Calu3 (cell line): ENCODE results near the gene RASL10B. TPM values are rescaled to one million over a fixed set of nuclear protein-coding genes. Genes with fewer than 3 reads are reported as not detected.
A peak's percentile ranks its signal among the peaks of the same experiment; 100 is the strongest.

Experiments
- Bru-seq: library from RNA; stranded (reverse); fragments of 400-500 nt; gene quantifications from one replicate; lab custom pipeline; 2021; lab: Mats Ljungman, UMichigan
- BruChase-seq, 2 experiments: library from RNA; stranded (reverse); fragments of 400-500 nt; gene quantifications; one replicate each; lab custom pipeline; 2021; lab: Mats Ljungman, UMichigan
- BruUV-seq: library from RNA; stranded (reverse); fragments of 400-500 nt; replicated peaks from 2 replicates; lab custom pipeline; 2021; lab: Mats Ljungman, UMichigan
- CTCF ChIA-PET: fragments of 300-600 bp; sonication (Branson Sonifier 250); formaldehyde crosslinking; loops from one replicate; lab custom pipeline; 2022; ENCODE audit warnings: antibody characterized with exemption; lab: Charles Lee
- DNase-seq: peaks from one replicate; pipeline ENCODE4 v3.0.0; 2022
- H3K27ac Mint-ChIP-seq: one replicate; pipeline ENCODE4 v1.8.0; 2022; ENCODE audit warnings: mixed read lengths; ENCODE audit not compliant: unreplicated experiment
- H3K27me3 Mint-ChIP-seq: one replicate; pipeline ENCODE4 v1.8.0; 2022; ENCODE audit warnings: mixed read lengths; ENCODE audit not compliant: unreplicated experiment
- H3K36me3 Mint-ChIP-seq: one replicate; pipeline ENCODE4 v1.8.0; 2022; ENCODE audit warnings: mild to moderate bottlenecking, moderate library complexity, mixed read lengths; ENCODE audit not compliant: insufficient read depth, unreplicated experiment
- H3K4me1 Mint-ChIP-seq: one replicate; pipeline ENCODE4 v1.8.0; 2022; ENCODE audit warnings: mild to moderate bottlenecking, low read depth, mixed read lengths; ENCODE audit not compliant: unreplicated experiment
- H3K4me3 Mint-ChIP-seq: one replicate; pipeline ENCODE4 v1.8.0; 2022; ENCODE audit warnings: mild to moderate bottlenecking, low read depth, moderate library complexity, mixed read lengths; ENCODE audit not compliant: unreplicated experiment
- H3K9me3 Mint-ChIP-seq: one replicate; pipeline ENCODE4 v1.8.0; 2022; ENCODE audit warnings: low read depth, mixed read lengths; ENCODE audit not compliant: unreplicated experiment
- intact Hi-C: fragments of 100-400 bp; cut with micrococcal nuclease; formaldehyde crosslinking; loops from one replicate; pipeline ENCODE4 v1.10.0; 2022; ENCODE audit not compliant: unreplicated experiment
- long read RNA-seq: library from polyadenylated mRNA; stranded (forward); transcript quantifications from one replicate; pipeline ENCODE4 v2.0.0, GENCODE V29; 2022
- total RNA-seq: library from RNA; stranded (reverse); gene quantifications from 2 replicates; pipeline ENCODE4 v1.2.3, GENCODE V29; 2022
- TF ChIP-seq, protein P1 (sequence below): fragments of 200-600 bp; IDR thresholded peaks from one replicate; pipeline ENCODE4 v1.8.0; 2022; ENCODE audit warnings: antibody characterized with exemption; ENCODE audit not compliant: unreplicated experiment

The RASL10B gene, protein sequence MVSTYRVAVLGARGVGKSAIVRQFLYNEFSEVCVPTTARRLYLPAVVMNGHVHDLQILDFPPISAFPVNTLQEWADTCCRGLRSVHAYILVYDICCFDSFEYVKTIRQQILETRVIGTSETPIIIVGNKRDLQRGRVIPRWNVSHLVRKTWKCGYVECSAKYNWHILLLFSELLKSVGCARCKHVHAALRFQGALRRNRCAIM
- total RNA-seq (0.95 and 1.4 TPM in 2 replicates), Bru-seq, nascent RNA (percentile 35 among the genes with signal in this experiment), BruChase-seq, experiment 1, labeled RNA remaining after a 6-hour chase (percentile 28 among the genes with signal in this experiment), BruChase-seq, experiment 2, labeled RNA remaining after a 2-hour chase (percentile 18 among the genes with signal in this experiment)
- long read RNA-seq, result 0 reads

DNA sequence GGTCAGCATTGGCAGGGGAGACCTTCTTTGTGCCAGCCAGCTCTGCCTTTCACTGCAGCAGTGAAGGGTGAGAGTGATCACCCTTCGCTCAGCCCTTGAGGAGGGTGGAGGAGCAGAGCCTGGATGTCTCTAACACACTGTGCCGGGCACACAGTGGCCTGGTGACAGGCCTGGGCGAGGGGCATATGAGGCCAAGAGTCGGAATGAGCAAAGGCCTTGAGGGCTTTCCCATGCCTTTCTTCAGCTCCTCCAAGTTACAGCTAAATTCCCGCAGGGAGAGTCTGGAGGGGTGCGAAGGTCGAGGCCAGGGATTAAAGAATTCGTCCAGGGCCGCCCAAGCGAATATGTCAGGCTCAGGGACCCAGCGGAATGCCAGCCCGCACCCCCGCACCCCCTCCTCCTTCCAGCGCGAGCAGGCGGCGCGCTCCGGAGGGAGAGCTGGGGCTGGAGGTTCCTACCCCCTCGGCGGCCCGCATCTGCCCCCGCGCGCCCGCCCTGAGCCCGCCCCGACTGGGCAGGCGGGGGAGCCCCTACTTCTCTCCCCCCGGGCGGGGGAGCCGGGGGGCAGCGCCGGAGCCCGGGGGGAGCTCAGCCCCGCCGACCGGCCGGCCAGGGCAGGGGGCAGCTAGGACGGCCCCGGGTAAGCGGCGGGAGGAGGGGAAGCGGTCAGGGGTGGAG, at the start of gene RASL10B:
RASL10B (plus strand) TSS at position 401 of the 678 bp plus-strand sequence. CDS start 3,546 bp downstream, outside the sequence.
- Mint-ChIP-seq H3K27me3 (peaks cover 12% of the 10 kb centered on the region), H3K27ac (peak within 1 kb of the TSS; percentile 11), H3K4me1 (peaks cover 7% of the 10 kb centered on the region), H3K9me3 (no peaks in the 10 kb centered on the region), H3K4me3 (peak within 1 kb of the TSS; percentile 62), H3K36me3 (peaks cover 15% of the 10 kb centered on the region)
- BruUV-seq, result no TSS peak
- intact Hi-C loops, result no loop called here
- CTCF ChIA-PET, result interaction anchor here (0.6 to 1.4 kb wide), 2 partner anchors 16 to 21 kb away, joined by 3 to 4 read pairs; no protein-coding TSS in a partner anchor
- TF ChIP-seq, protein P1, sequence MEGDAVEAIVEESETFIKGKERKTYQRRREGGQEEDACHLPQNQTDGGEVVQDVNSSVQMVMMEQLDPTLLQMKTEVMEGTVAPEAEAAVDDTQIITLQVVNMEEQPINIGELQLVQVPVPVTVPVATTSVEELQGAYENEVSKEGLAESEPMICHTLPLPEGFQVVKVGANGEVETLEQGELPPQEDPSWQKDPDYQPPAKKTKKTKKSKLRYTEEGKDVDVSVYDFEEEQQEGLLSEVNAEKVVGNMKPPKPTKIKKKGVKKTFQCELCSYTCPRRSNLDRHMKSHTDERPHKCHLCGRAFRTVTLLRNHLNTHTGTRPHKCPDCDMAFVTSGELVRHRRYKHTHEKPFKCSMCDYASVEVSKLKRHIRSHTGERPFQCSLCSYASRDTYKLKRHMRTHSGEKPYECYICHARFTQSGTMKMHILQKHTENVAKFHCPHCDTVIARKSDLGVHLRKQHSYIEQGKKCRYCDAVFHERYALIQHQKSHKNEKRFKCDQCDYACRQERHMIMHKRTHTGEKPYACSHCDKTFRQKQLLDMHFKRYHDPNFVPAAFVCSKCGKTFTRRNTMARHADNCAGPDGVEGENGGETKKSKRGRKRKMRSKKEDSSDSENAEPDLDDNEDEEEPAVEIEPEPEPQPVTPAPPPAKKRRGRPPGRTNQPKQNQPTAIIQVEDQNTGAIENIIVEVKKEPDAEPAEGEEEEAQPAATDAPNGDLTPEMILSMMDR, result no peak
- DNase-seq, result peak; percentile 59

DNA sequence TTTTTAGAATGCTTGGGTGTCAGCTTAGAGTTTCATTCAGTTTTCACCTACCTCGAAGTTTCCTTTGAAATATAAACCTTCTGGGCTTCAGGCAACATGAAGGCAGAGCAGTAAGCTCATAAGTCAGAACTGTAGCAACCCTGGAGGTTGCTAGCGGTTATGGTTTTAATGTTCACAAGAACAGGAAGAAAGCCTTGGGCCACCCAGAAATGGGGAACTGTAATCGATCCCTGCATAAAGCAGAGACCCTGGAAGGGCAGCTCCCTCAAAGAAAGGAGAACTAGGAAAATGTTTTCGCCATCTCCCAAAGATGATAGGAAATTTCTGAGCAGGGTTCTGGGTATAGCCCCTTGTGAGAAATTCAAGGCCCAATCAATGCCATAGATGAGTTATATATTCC, 47.8 kb upstream of the RASL10B start:
- TF ChIP-seq, protein P1, result no peak
- CTCF ChIA-PET, result no interaction called here
- H3K27me3 Mint-ChIP-seq, result no peaks in the 10 kb centered on the region
- intact Hi-C loops, result no loop called here
- H3K36me3 Mint-ChIP-seq, result peaks cover 36% of the 10 kb centered on the region
- no peak for DNase-seq
- no peak overlapping the region for H3K4me3 Mint-ChIP-seq
- no peak overlapping the region for H3K27ac Mint-ChIP-seq
- H3K4me1 Mint-ChIP-seq, result no peaks in the 10 kb centered on the region
- no peaks in the 10 kb centered on the region for H3K9me3 Mint-ChIP-seq
- no TSS peak for BruUV-seq

- H3K4me1 Mint-ChIP-seq, result no peaks in the 10 kb centered on the region
- CTCF ChIA-PET, result no interaction called here
- no peak for DNase-seq
- H3K36me3 Mint-ChIP-seq, result peaks cover 34% of the 10 kb centered on the region
- no peaks in the 10 kb centered on the region for H3K9me3 Mint-ChIP-seq
- H3K4me3 Mint-ChIP-seq, result no peak overlapping the region
- TF ChIP-seq, protein P1, result no peak
- BruUV-seq, result no TSS peak
- intact Hi-C loops, result no loop called here
- H3K27me3 Mint-ChIP-seq, result no peaks in the 10 kb centered on the region
- no peak overlapping the region for H3K27ac Mint-ChIP-seq
Observed at GRCh38 chr17:35684055-35684802, 47.2 kb upstream of the RASL10B start.

GRCh38 chr17:35692512-35693210, 38.8 kb upstream of the RASL10B start:
- Mint-ChIP-seq H3K27ac (no peak overlapping the region), H3K4me1 (no peaks in the 10 kb centered on the region), H3K27me3 (no peaks in the 10 kb centered on the region), H3K4me3 (no peak overlapping the region), H3K36me3 (peaks cover 41% of the 10 kb centered on the region), H3K9me3 (no peaks in the 10 kb centered on the region)
- CTCF ChIA-PET, result no interaction called here
- TF ChIP-seq, protein P1, result no peak
- no peak for DNase-seq
- BruUV-seq, result no TSS peak
- intact Hi-C loops, result no loop called here
